Measurements from ENCODE around the gene UFSP2. TPM values are rescaled to one million over a fixed set of nuclear protein-coding genes. Genes with fewer than 3 reads are reported as not detected.

Gene UFSP2
- total and polyA plus RNA-seq, 2 of the 4 experiments (the other 2 are of a cell fraction): 21.8 to 43.7 TPM

DNA sequence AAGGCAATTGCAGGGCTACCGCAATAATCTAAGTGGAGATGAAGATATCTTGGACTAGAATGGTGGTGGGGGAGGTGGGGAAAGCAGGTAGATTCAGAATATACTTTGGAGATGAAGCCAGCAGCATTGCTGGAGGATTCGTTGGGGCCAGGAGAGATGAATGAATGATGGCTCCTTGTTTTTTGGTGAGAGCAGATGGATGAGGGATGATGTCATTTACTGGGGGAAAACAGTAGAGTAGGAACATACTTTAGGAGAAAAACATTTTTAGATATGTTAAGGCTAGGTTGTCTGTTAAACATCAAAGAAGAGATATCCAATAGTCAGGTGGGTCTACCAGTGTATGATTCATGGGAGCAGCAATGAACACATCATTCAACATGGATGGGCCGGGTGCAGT lies 39.9 kb upstream of the UFSP2 start:
- dilution Hi-C loops (cut with HindIII; ENCODE audit: low sequenced_read_pairs, unreplicated experiment) (no loop called here), in situ Hi-C loops (cut with MboI; ENCODE audit: low sequenced_read_pairs) (no loop called here), intact Hi-C loops (cut with micrococcal nuclease) (no loop called here)
- Histone ChIP-seq H2BK5ac (ENCODE audit: low read depth, low read length, poor library complexity, severe bottlenecking) (no peak overlapping the region), H4K5ac (ENCODE audit: low read depth, low read length) (peak overlapping the region; percentile 81; the same call in 1 of the 2 replicates), H2BK120ac (ENCODE audit: low read depth, low read length) (peak overlapping the region; percentile 45), H3K36me3 (ENCODE audit: control insufficient read depth, insufficient read depth, low read length) (no peaks in the 10 kb centered on the region), H3K79me1 (ENCODE audit: low read depth in 1 of 2, low read length in 2 of 2) (no peaks in the 10 kb centered on the region; a peak in 1 of 4 replicates), H2BK20ac (ENCODE audit: low read depth, low read length) (peak overlapping the region; percentile 91), H3K18ac (ENCODE audit: low read depth, low read length) (peak overlapping the region; percentile 98), H2AK9ac (replicated peaks; ENCODE audit: low read depth, low read length, poor library complexity) (no peak overlapping the region), H3K9ac (ENCODE audit: low read depth, low read length) (no peak overlapping the region), H4K20me1 (ENCODE audit: insufficient read depth, low read length) (no peaks in the 10 kb centered on the region), H3K4ac (ENCODE audit: low read depth, low read length) (peak overlapping the region; percentile 69; the same call in 1 of the 2 replicates), H3K14ac (replicated peaks; ENCODE audit: low read depth, low read length) (0 out of 2 replicates have a peak overlapping the region, but pooled peaks have one; percentile 3), H3K27me3 (ENCODE audit: control insufficient read depth, insufficient read depth, low read length) (no peaks in the 10 kb centered on the region), H4K91ac (ENCODE audit: insufficient read depth, low read depth, low read length) (peak overlapping the region; percentile 70; the same call in 1 of the 2 replicates), H3K9me3 (ENCODE audit: control insufficient read depth, insufficient read depth, low read length) (no peaks in the 10 kb centered on the region), H2BK15ac (ENCODE audit: low read depth, low read length) (peak overlapping the region; percentile 3), H4K8ac (ENCODE audit: low read depth in 2 of 2, low read length in 2 of 2) (peak overlapping the region in 1 of 2 experiments; percentile 41; a peak in 2 of 4 replicates), H3K4me2 (ENCODE audit: low read depth, low read length) (no peak overlapping the region), H3K9me1 (ENCODE audit: insufficient read depth, low read length) (peaks cover 7% of the 10 kb centered on the region), H3K4me1 (ENCODE audit: control insufficient read depth, insufficient read depth, low read length) (peaks cover 13% of the 10 kb centered on the region), H3K23ac (ENCODE audit: low read depth, low read length) (peak overlapping the region; percentile 64; the same call in 1 of the 2 replicates), H3K56ac (ENCODE audit: extremely low read depth, insufficient read depth, low read length) (peak overlapping the region; percentile 5; the same call in 1 of the 2 replicates), H3K4me3 (ENCODE audit: insufficient read depth, low read depth, low read length) (no peak overlapping the region), H2AK5ac (ENCODE audit: low read depth, low read length) (peak overlapping the region; percentile 72; the same call in 1 of the 2 replicates), H3K27ac (ENCODE audit: insufficient read depth, low read length) (peak overlapping the region; percentile 87; the same call in 1 of the 2 replicates), H2AFZ (replicated peaks; ENCODE audit: low read length, poor library complexity) (no peak overlapping the region)
- WGBS, 2 experiments (ENCODE audit: extremely low coverage in 2 of 2, insufficient read length in 1 of 2): 60% methylated on average over 1 of the region's 3 CpGs; no CpG with 5 or more reads in 1 of the 2 experiments
- CTCF ChIA-PET: no interaction called here
- TF ChIP-seq RAD21 (IDR thresholded peaks at IDR 0.05; ENCODE audit: low read length): no peak
- TF ChIP-seq POLR2A (IDR thresholded peaks at IDR 0.05; ENCODE audit: low read depth, low read length): no peak
- DNase-seq (no peak), ATAC-seq (ENCODE audit: low read depth) (no peak)
- no TSS peak for BruUV-seq (replicated peaks)
- POLR2A ChIA-PET (ENCODE audit: unreplicated experiment): no interaction called here

Data from IMR-90 (cell line).